Heart right ventricle (tissue), 16 donors: ENCODE results near the gene MYO1E. TPM values are rescaled to one million over a fixed set of nuclear protein-coding genes. Genes with fewer than 3 reads are reported as not detected.

Experiments used
- ATAC-seq, 8 donors: fragments of 200-7000 bp; cut with Tn5 transposase; one replicate each; pipeline ENCODE4 v1.9.1; 2020; ENCODE audit warnings: mild to moderate bottlenecking in 8 of 8, moderate library complexity in 8 of 8, moderate number of reproducible peaks in 1 of 8
- DNase-seq, 2 donors: peaks; one replicate each; pipeline ENCODE4 v3.0.0-alpha.2; 2020
- H3K27ac ChIP-seq, 10 donors: fragments of 200-600 bp; sonication (generic) in 2 of 10; one replicate each; pipeline versions ENCODE4 v1.5.0 to v1.8.0; 2020 to 2022; ENCODE audit warnings: mild to moderate bottlenecking in 3 of 10
- H3K27me3 ChIP-seq, 7 donors: fragments of 200-600 bp; one replicate each; pipeline ENCODE4 v1.8.0; 2021 to 2022; ENCODE audit warnings: mild to moderate bottlenecking in 2 of 7
- H3K36me3 ChIP-seq, 9 donors: fragments of 200-600 bp; sonication (generic) in 1 of 9; one replicate each; pipeline versions ENCODE4 v1.5.0 to v1.8.0; 2020 to 2022; ENCODE audit warnings: mild to moderate bottlenecking in 2 of 9
- H3K4me1 ChIP-seq, 9 donors: fragments of 200-600 bp; sonication (generic) in 1 of 9; one replicate each; pipeline versions ENCODE4 v1.5.0 to v1.8.0; 2020 to 2022; ENCODE audit warnings: mild to moderate bottlenecking in 4 of 9
- H3K4me3 ChIP-seq, 10 donors: fragments of 200-600 bp; sonication (generic) in 2 of 10; one replicate each; pipeline versions ENCODE4 v1.5.0 to v1.8.0; 2020 to 2022; ENCODE audit warnings: mild to moderate bottlenecking in 7 of 10, moderate library complexity in 2 of 10
- H3K9me3 ChIP-seq, 11 donors: fragments of 200-600 bp in 10 of 11; sonication (generic) in 2 of 11; one replicate each; pipeline versions ENCODE4 v1.5.0 to v1.8.0; 2013 to 2022; ENCODE audit warnings: mild to moderate bottlenecking in 2 of 11, control low read depth in 1 of 11, moderate library complexity in 1 of 11
- WGBS, 2 donors: extraction: QIAGEN DNeasy Blood & Tissue Kit; methylation state at CpG; one replicate each; pipeline ENCODE4 v1.1.7; 2013; ENCODE audit warnings: inconsistent platforms in 1 of 2; 5-methylcytosine and 5-hydroxymethylcytosine counted together
- intact Hi-C, 10 donors: fragments of 100-400 bp; cut with DNase I; formaldehyde crosslinking; loops; one replicate each; pipeline versions ENCODE4 v1.11.1 to v1.14.2; 2022
- microRNA-seq, 2 donors: library from miRNA; unstranded; fragments of <30 nt; microRNA quantifications; one replicate each; pipeline ENCODE4 v1.2.0, GENCODE V29; 2021
- polyA plus RNA-seq, 2 donors: library from polyadenylated mRNA; stranded (reverse); fragments of 200-250 nt; gene quantifications; one replicate each; pipeline ENCODE4 v1.2.3, GENCODE V29; 2013
- total RNA-seq, 10 donors: library from RNA; stranded (reverse); fragmentation: NEBNext Ultra II Directional in 3 of 10; extraction: Animal tissue kit (Norgen Biotek cat#: 25700) in 3 of 10; gene quantifications; one replicate each; pipeline versions ENCODE4 v1.2.1 to v1.2.4, GENCODE V29; 2021 to 2023
- TF ChIP-seq, protein P1 (sequence below), 9 donors: fragments of 200-600 bp; sonication (generic) in 2 of 9; IDR thresholded peaks; one replicate each; pipeline versions ENCODE4 v1.5.0 to v1.8.0; 2021 to 2022; ENCODE audit warnings: antibody characterized with exemption in 9 of 9, mild to moderate bottlenecking in 5 of 9, moderate library complexity in 1 of 9
- donor health status: Arrhythmogenic right ventricular cardiomyopathy.
- donor health status: ischemic (EF 13 %, LVEDD 7.1; RV severe dilation, severe dysfunction).
- donor health status: healthy with polysubstance abuse.
- donor health status: DM: no; HTN: yes; CAD: no.
- donor health status: DM: no; HTN: no; CAD: no.
- donor health status: ischemic (EF 25% LVEDD 6.9; RV normal size, moderate dysfunction).
- donor health status: ischemic (EF 25% LVEDD 5.7; RV mildly dilated, moderate dysfunction).
- donor health status: healthy.
- donor health status: DM: yes; HTN: yes; CAD: no.
- donor health status: Ischemic cardiomyopathy.
- donor health status: ischemic (EF 35%, LVEDD 5.7; RV mildly dilated, moderate dysfunction).
- donor health status: nonischemic (EF 11% LVEDD 7.7; RV severe dilation, severe dysfunction).
- donor health status: DM: yes; HTN: yes; CAD: no.
- donor health status: PGD.
- donor health status: ischemic (EF 29% LVEDD 5.4; RV normal size, mild dysfunction).
- donor health status: nonischemic (EF 23%, LVEDD 6.1; RV moderate dilation, normal function).

MYO1E gene
- total and polyA plus RNA-seq, 12 donors = 9.3 to 75.3 (median 27.4) TPM

DNA sequence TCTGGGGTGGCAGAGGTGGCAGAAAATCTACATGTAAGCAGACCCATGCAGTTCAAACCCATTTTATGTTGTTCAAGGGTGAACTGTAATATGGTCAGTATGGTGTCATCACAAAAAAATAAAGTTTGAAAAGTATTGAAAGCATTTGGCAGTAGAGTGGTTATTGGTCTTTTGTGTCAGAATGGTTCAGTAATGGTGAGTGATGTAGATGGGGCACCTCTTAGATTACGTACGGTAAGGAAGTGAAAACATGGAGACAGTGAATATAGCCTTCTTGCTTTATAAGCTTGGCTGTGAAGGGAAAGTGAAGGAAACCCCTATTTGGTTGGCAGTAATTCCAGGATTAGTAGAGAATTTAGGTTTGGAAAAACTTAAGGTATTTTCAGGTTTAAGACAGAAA lies 284.9 kb downstream of the MYO1E start:
- DNase-seq (no peak), ATAC-seq (no peak)
- Histone ChIP-seq H3K4me3 (no peak overlapping the region), H3K4me1 (peaks cover 0 to 4% (median 0%) of the 10 kb centered on the region in 9 donors), H3K9me3 (no peaks in the 10 kb centered on the region), H3K36me3 (peaks cover 0 to 100% (median 49%) of the 10 kb centered on the region in 9 donors), H3K27me3 (no peaks in the 10 kb centered on the region), H3K27ac (no peak overlapping the region)
- TF ChIP-seq, protein P1, sequence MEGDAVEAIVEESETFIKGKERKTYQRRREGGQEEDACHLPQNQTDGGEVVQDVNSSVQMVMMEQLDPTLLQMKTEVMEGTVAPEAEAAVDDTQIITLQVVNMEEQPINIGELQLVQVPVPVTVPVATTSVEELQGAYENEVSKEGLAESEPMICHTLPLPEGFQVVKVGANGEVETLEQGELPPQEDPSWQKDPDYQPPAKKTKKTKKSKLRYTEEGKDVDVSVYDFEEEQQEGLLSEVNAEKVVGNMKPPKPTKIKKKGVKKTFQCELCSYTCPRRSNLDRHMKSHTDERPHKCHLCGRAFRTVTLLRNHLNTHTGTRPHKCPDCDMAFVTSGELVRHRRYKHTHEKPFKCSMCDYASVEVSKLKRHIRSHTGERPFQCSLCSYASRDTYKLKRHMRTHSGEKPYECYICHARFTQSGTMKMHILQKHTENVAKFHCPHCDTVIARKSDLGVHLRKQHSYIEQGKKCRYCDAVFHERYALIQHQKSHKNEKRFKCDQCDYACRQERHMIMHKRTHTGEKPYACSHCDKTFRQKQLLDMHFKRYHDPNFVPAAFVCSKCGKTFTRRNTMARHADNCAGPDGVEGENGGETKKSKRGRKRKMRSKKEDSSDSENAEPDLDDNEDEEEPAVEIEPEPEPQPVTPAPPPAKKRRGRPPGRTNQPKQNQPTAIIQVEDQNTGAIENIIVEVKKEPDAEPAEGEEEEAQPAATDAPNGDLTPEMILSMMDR (IDR thresholded peaks at IDR 0.05) = no peak
- 94 to 96% methylated on average over 2 of the region's 2 CpGs for whole genome bisulfite sequencing, 2 donors
- intact Hi-C loops = no loop called here

Small RNA genes within 50 kb of the gene (microRNA-seq; reads per million reads assigned to microRNA genes)
- gene MIR2116 = 3.6 to 5.6 reads per million in 2 donors

Other genes with a start within 250 kb of the MYO1E start
- not detected for gene LDHAL6B, start 166.0 kb downstream of the MYO1E start, total RNA-seq
- not detected for gene LDHAL6B, start 166.0 kb downstream of the MYO1E start, polyA plus RNA-seq
- 10 to 100 TPM in 2 of 10 donors, 1 to 10 TPM in 8; 2.5 to 10.1 (median 4.2) TPM for gene FAM81A, start 65.3 kb upstream of the MYO1E start, total RNA-seq
- gene FAM81A, start 65.3 kb upstream of the MYO1E start, polyA plus RNA-seq = 1 to 10 TPM; 1.3 to 3.2 TPM
- under 1 TPM in 4 of 10 donors, not detected in 6; 0.12 to 0.55 (median 0.33) TPM for gene GCNT3, start 238.9 kb upstream of the MYO1E start, total RNA-seq
- under 1 TPM in 1 of 2 donors, not detected in 1; 0.37 TPM for gene GCNT3, start 238.9 kb upstream of the MYO1E start, polyA plus RNA-seq